OCI-LY7 (cell line): ENCODE data around the gene AS3MT.

Experiments used
- CTCF ChIP-seq: fragments of 200-600 bp; sonication (generic); conservative IDR thresholded peaks from 2 replicates; pipeline ENCODE4 v1.5.1; 2014; ENCODE audit warnings: mild to moderate bottlenecking, antibody characterized with exemption, low read length, moderate library complexity, mixed read lengths
- EZH2phosphoT487 ChIP-seq: fragments of 200-600 bp; sonication (generic); IDR thresholded peaks from 2 replicates; pipeline ENCODE4 v1.6.1; 2018; ENCODE audit warnings: low read depth, borderline replicate concordance, mild to moderate bottlenecking, mixed run types, antibody characterized with exemption, low read length, moderate library complexity, mixed read lengths

DNA sequence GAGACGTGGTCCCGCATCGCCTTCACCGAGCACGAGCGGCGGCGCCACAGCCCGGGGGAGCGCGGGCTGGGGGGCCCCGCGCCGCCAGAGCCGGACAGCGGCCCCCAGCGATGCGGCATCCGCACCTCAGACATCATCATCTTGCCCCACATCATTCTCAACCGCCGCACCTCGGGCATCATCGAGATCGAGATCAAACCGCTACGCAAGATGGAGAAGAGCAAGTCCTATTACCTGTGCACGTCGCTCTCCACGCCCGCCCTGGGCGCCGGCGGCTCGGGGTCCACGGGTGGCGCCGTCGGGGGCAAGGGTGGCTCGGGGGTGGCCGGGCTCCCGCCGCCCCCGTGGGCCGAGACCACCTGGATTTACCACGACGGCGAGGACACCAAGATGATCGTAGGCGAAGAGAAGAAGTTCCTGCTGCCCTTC, 49.6 kb downstream of the AS3MT start:
- 0 out of 2 replicates have a peak, but pooled peaks have one; percentile 36 for TF ChIP-seq CTCF
- TF ChIP-seq EZH2phosphoT487, result no peak
